HG03108 (cell line): ENCODE results near the gene IFIT1B.
"Not testable (repeated sequence)": the region's sequence is repeated elsewhere in the genome, so short reads cannot be mapped to it uniquely, and the experiment has no call there.

ENCODE experiments used
- ATAC-seq: cut with Tn5 transposase; IDR thresholded peaks from one replicate; pipeline ENCODE4 v1.9.1; 2021; ENCODE audit warnings: moderate library complexity; ENCODE audit not compliant: unreplicated experiment

IFIT1B gene

GRCh38 chr10:89377705-89378637 is at the start of gene IFIT1B:
Gene IFIT1B, plus strand, starts transcription at chr10:89378056. Its CDS starts 80 bp downstream, at chr10:89378136.
- no peak for ATAC-seq

DNA sequence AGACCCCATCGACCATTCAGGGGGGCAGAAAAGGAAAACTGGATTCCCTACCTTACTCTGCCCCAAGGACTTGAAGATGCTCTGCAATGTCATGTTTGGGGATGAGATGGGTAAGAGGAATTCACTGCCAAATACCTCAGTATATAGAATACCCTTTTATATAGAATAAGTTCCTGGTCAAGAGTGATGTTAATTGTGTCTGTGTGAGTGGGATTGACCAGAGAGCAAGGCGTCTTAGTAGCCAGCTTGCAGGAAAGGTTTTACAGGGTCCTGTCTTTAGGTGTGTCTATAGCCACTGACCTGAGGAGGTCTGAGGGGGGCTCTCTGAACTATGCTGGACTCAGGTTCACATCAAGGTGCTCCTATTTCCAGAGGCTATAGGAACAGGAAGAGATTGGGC is 48.7 kb upstream of the IFIT1B start:
- no peak for ATAC-seq

DNA sequence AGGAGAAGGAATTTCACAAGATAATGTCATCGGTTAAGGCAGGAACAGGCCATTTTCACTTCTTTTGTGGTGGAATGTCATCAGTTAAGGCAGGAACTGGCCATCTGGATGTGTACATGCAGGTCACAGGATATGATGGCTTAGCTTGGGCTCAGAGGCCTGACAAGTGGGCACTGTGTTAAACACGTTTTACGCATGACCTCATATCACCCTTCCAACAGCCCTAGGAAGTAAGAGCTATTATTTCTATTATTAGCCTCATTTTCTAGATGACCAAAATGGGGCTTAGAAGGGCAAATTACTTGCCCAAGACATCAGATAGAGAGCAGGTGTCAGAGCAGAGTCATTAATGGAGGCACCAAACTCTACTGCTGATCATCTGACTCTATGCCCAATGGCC is 47.8 kb upstream of the IFIT1B start:
- ATAC-seq = not testable (repeated sequence)

DNA sequence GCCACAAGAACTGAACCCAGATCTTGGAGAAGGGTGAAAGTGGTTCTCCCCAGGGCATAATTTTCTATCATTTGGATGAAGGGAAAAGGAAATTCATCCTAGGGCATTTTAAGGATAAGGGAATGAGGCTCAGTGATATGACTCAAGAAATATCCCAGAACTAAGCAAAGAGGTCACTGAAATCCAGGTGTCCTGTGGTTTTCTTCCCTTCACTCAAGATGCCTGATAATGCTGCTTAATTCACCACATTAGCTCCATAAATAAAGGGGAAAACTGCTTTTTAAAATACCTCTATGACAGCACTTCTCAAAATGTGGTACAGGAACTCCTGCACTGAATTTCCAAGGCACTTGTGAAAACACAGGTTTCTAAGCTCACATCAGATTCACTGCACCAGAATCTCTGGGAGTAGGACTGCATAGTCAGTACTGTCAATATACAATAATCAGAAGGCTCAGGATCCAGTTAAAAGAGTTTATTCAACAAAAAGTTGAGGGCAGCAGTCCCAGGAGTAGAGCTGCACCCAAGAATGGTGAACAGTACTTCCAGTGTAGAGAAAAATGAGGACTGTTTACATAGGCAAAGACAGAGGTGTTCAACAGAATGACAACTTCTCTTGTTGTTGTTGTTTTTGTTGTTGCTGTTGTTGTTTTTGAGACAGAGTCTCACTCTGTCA is 47.2 kb upstream of the IFIT1B start:
- no peak for ATAC-seq

DNA sequence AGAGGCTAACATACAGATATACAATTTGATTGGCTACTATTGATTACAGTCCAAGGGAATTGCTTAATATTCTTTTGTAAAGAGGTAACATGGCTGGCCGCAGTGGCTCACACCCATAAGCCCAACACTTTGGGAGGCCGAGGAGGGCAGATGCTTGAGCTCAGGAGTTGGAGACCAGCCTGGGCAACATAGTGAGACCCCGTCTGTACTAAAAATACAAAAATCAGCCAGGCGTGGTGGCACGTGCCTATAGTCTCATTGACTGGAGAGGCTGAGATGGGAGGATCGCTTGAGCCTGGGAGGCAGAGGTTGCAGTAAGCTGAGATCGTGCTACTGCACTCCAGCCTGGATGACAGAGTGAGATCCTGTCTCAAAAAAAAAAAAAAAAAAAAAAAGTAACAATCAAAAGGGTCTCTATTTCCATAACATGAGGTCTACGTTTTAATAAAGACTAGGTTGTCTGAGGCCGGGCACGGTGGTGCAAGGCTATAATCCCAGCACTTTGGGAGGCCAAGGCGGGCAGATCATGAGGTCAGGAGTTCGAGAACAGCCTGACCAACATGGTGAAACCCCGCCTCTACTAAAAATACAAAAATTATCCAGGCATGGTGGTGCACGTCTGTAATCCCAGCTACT is 46.3 kb upstream of the IFIT1B start:
- not testable (repeated sequence) for ATAC-seq

DNA sequence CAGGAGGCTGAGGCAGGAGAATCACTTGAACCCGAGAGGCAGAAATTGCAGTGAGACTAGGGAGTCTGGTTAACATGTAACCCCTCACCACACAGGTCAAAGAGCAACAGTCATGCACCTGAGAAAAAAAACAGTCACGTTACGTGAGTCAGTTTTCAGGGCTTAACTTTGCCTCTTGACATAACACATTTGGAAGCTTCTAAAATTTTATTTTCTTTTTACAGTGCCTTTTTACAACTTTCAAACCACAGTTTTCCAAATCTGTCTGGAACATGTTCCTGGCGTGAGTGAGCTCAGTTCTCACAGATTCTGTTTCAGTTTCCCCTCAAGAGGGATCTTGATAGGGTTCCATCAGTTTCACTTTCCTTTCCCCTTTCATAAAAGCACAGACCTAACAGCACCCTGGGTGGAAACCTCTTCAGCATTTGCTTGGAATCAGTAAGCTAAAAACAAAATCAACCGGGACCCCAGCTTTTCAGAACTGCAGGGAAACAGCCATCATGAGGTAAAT is 45.7 kb upstream of the IFIT1B start:
- peak; percentile 30 for ATAC-seq

- ATAC-seq = no peak
Measured at GRCh38 chr10:89335226-89335625, 42.6 kb upstream of the IFIT1B start.

DNA sequence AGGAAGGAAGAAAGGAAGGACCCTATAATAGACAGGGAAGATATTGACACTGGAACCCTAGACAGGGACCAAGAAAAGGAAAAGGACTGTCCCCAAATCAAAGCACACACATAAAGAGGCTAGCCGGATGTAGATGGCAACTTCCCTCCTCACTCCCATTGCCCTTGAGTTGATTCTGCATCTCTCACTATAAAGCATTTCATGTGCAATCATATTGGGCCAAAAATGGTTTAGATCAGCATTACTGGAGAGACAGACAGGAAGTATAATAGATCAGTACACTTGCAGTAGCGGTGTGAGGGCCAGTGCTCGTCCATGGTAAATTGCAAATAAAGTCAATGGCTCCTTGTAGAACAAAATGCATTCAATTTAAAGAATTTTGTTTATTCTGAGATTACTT is 41.6 kb upstream of the IFIT1B start:
- ATAC-seq = no peak

- no peak for ATAC-seq
Measured at GRCh38 chr10:89337484-89337883, 40.4 kb upstream of the IFIT1B start.

- no peak for ATAC-seq
Measured at GRCh38 chr10:89338713-89339112, 39.1 kb upstream of the IFIT1B start.

DNA sequence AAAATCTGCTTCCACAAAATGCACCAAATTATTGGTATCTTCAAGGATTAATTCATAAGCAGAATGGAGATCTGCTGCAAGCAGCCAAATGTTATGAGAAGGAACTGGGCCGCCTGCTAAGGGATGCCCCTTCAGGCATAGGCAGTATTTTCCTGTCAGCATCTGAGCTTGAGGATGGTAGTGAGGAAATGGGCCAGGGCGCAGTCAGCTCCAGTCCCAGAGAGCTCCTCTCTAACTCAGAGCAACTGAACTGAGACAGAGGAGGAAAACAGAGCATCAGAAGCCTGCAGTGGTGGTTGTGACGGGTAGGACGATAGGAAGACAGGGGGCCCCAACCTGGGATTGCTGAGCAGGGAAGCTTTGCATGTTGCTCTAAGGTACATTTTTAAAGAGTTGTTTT is 38.0 kb upstream of the IFIT1B start:
- ATAC-seq = no peak

DNA sequence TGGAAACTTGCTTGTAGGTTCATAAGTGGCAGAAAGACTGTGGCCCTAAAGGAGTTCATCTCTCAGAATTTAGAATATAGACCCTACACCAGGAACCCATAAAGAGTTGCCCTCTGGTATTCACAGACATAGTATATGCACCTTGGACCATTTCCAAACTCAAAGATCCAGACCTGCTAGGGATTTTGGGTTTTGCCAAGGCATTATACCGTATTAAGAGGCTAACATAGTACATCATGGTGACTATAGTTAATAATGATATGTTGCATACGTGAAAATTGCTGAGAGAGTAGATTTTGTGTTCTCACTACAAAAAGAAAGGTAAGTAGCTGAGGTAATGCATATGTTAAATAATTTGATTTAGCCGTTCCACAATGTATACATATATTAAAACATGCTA is 36.2 kb upstream of the IFIT1B start:
- no peak for ATAC-seq

DNA sequence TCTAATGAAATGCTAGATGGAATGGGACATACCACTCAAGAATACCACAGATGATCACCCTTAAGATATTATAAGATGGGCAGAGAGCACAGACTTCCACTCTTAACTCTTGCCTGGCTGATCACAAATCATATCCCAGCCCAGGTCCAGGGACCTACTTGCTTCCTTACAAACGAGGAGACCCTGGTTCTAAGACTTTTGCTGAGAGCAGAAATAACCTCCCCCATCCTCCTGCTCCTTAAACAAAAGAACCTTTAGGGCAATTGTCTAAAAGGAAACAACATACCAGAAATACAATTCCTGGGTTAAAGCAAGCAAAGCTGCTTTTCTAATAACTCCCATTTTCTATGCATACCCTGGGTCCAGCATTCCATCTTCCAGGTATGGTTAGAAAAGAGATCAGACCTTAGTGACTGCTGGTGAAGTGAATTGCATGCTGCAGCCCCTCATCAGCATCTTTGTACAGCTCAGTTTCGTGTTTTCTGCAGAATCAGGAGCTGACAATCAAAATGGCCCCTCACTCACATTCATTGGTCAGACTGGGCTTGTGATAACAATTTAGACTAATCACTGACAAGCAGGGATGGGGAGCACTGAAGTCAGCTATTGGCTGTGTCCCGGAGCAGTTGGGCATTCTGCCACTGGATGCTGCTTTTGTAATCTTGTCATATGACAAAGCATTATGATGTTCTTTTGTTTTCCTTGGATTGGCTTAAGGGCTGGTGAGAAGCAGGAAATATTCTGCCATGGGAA is 35.5 kb upstream of the IFIT1B start:
- ATAC-seq = no peak

GRCh38 chr10:89343089-89343767 is 34.6 kb upstream of the IFIT1B start:
- no peak for ATAC-seq

- ATAC-seq = no peak
Measured at GRCh38 chr10:89344156-89344555, 33.7 kb upstream of the IFIT1B start.

- no peak for ATAC-seq
Measured at GRCh38 chr10:89345367-89346000, 32.4 kb upstream of the IFIT1B start.

GRCh38 chr10:89346405-89347254 is 31.2 kb upstream of the IFIT1B start:
- ATAC-seq = no peak

GRCh38 chr10:89347701-89348457 is 30.0 kb upstream of the IFIT1B start:
- no peak for ATAC-seq
